K562 (cell line): ENCODE results near the gene ZNF335. TPM values are rescaled to one million over a fixed set of nuclear protein-coding genes. Genes with fewer than 3 reads are reported as not detected.
A peak's percentile ranks its signal among the peaks of the same experiment; 100 is the strongest.

Experiments used
- ATAC-seq: fragments of 200-7000 bp; cut with Tn5 transposase; 3 replicates; pipeline ENCODE4 v1.9.1; 2020; ENCODE audit warnings: moderate library complexity
- BruUV-seq: library from RNA; stranded (reverse); fragments of 400-500 nt; replicated peaks from 2 replicates; lab custom pipeline; 2021; lab: Mats Ljungman, UMichigan
- CTCF ChIA-PET: fragments of 300-600 bp; formaldehyde crosslinking; extraction: SDS; loops from one replicate; lab custom pipeline; 2021; ENCODE audit warnings: low intra/inter-chr PET ratio; lab: Yijun Ruan, JAX
- POLR2A ChIA-PET: fragments of 300-600, 350-650 bp; sonication (Branson Sonifier 250); formaldehyde crosslinking; extraction: SDS; loops from one replicate; lab custom pipeline; 2021; ENCODE audit warnings: antibody characterized with exemption, inconsistent platforms; lab: Yijun Ruan, JAX
- DNase-seq, 4 experiments: peaks; one replicate each; pipeline versions ENCODE4 v3.0.0 to v3.0.0-alpha.2; 2011 to 2018; ENCODE audit warnings: low spot score in 3 of 4, mixed read lengths in 3 of 4; ENCODE audit errors: extremely low read depth in 1 of 4
- FAIRE-seq: peaks from 2 replicates; lab custom pipeline; 2011; peaks lifted over from hg19 to GRCh38; lab: Jason Lieb, UNC
- H2AFZ ChIP-seq: 2 replicates; pipeline ENCODE4 v1.6.0; 2011; ENCODE audit warnings: low read depth, low read length, control low read depth, inconsistent platforms
- H3K27ac ChIP-seq: fragments of 200-600 bp; 3 replicates; pipeline ENCODE4 v1.8.0; 2011; ENCODE audit warnings: low read depth, mild to moderate bottlenecking, control low read depth, inconsistent platforms, low read length, moderate library complexity, mixed read lengths; ENCODE audit errors: extremely low read depth
- H3K27me3 ChIP-seq, 2 experiments: fragments of 300-600 bp in 1 of 2; 2 replicates in 1 of 2; 3 replicates in 1 of 2; pipeline versions ENCODE4 v1.6.0 to v1.8.0; 2011; ENCODE audit warnings: inconsistent platforms in 2 of 2, low read length in 2 of 2, mild to moderate bottlenecking in 1 of 2, mixed read lengths in 1 of 2, moderate library complexity in 1 of 2; ENCODE audit not compliant: control insufficient read depth in 2 of 2, insufficient read depth in 2 of 2
- H3K36me3 ChIP-seq: fragments of 300-600 bp; 3 replicates; pipeline ENCODE4 v1.8.0; 2011; ENCODE audit warnings: mild to moderate bottlenecking, low read length, inconsistent platforms; ENCODE audit not compliant: control insufficient read depth, insufficient read depth
- H3K4me1 ChIP-seq, 2 experiments: fragments of 200-600 bp in 1 of 2; replicated peaks in 1 of 2; 2 replicates in 1 of 2; 3 replicates in 1 of 2; pipeline versions ENCODE4 v1.5.1 to v1.8.0; 2011; ENCODE audit warnings: inconsistent platforms in 2 of 2, low read length in 2 of 2, mild to moderate bottlenecking in 1 of 2, mixed read lengths in 1 of 2, moderate library complexity in 1 of 2; ENCODE audit not compliant: control insufficient read depth in 2 of 2, insufficient read depth in 2 of 2
- H3K4me2 ChIP-seq: 2 replicates; pipeline ENCODE4 v1.6.1; 2011; ENCODE audit warnings: low read length, control low read depth, inconsistent platforms, mixed read lengths; ENCODE audit not compliant: insufficient read depth
- H3K4me3 ChIP-seq: fragments of 200-600 bp; sonication (generic), shearing (Covaris generic); 2 replicates; pipeline ENCODE4 v1.5.1; 2016; ENCODE audit warnings: control low read depth, inconsistent platforms
- H3K79me2 ChIP-seq: fragments of 200-600 bp; 3 replicates; pipeline ENCODE4 v1.8.0; 2011; ENCODE audit warnings: low read length, inconsistent platforms; ENCODE audit not compliant: control insufficient read depth, insufficient read depth
- H3K9ac ChIP-seq, 2 experiments: 2 replicates each; pipeline versions ENCODE4 v1.6.0 to v1.6.1; 2011; ENCODE audit warnings: low read depth in 2 of 2, low read length in 2 of 2, control low read depth in 1 of 2, inconsistent platforms in 1 of 2, mild to moderate bottlenecking in 1 of 2, mixed read lengths in 1 of 2; ENCODE audit not compliant: insufficient read depth in 1 of 2
- H3K9me1 ChIP-seq: one replicate; pipeline ENCODE4 v1.6.0; 2011; ENCODE audit warnings: inconsistent platforms, mild to moderate bottlenecking, low read length, moderate library complexity; ENCODE audit not compliant: control insufficient read depth, insufficient read depth
- H3K9me3 ChIP-seq: replicated peaks from 2 replicates; pipeline ENCODE4 v1.5.1; 2011; ENCODE audit warnings: low read depth, low read length, inconsistent platforms; ENCODE audit not compliant: control insufficient read depth, insufficient read depth
- H4K20me1 ChIP-seq: replicated peaks from 2 replicates; pipeline ENCODE4 v1.6.1; 2011; ENCODE audit warnings: low read length, inconsistent platforms, mixed read lengths; ENCODE audit not compliant: control insufficient read depth, insufficient read depth
- CBFA2T2 ChIP-seq: fragments of 450-650 bp; conservative IDR thresholded peaks from 2 replicates; pipeline ENCODE4 v1.6.1; 2017; ENCODE audit warnings: mild to moderate bottlenecking
- MAZ ChIP-seq, 2 experiments: fragments of 450-650 bp in 1 of 2; sonication (generic) in 1 of 2; formaldehyde crosslinking; IDR thresholded peaks in 1 of 2; conservative IDR thresholded peaks in 1 of 2; 2 replicates each; pipeline versions ENCODE4 v1.4.0 to v1.5.0; 2020; ENCODE audit warnings: mild to moderate bottlenecking in 1 of 2, missing genetic modification reagents in 1 of 2
- RAD51 ChIP-seq: fragments of 450-650 bp; IDR thresholded peaks from 2 replicates; pipeline ENCODE4 v1.7.1; 2016; ENCODE audit warnings: low read depth, mild to moderate bottlenecking, borderline replicate concordance
- TFE3 ChIP-seq: fragments of 450-650 bp; formaldehyde crosslinking; IDR thresholded peaks from 2 replicates; pipeline ENCODE4 v1.4.0; 2020; ENCODE audit warnings: mild to moderate bottlenecking, mixed read lengths
- TOE1 ChIP-seq, 2 experiments: fragments of 450-650 bp in 1 of 2; sonication (generic) in 1 of 2; formaldehyde crosslinking in 1 of 2; IDR thresholded peaks; 2 replicates each; pipeline versions ENCODE4 v1.7.1 to v1.8.0; 2016 to 2022; ENCODE audit warnings: borderline replicate concordance in 2 of 2, mild to moderate bottlenecking in 2 of 2, antibody characterized with exemption in 1 of 2, inconsistent platforms in 1 of 2, low read depth in 1 of 2, missing genetic modification reagents in 1 of 2, moderate library complexity in 1 of 2
- USF2 ChIP-seq: sonication (generic); formaldehyde crosslinking; IDR thresholded peaks from 2 replicates; pipeline ENCODE4 v1.5.0; 2020; ENCODE audit warnings: missing genetic modification reagents
- ZBTB7A ChIP-seq: IDR thresholded peaks from 2 replicates; pipeline ENCODE4 v1.6.1; 2011; ENCODE audit warnings: low read depth, mild to moderate bottlenecking, low read length, moderate library complexity, borderline replicate concordance; ENCODE audit not compliant: control insufficient read depth
- ZKSCAN8 ChIP-seq: fragments of 200-800 bp; sonication (Bioruptor generic); IDR thresholded peaks from 2 replicates; pipeline ENCODE4 v1.6.1; 2016; ENCODE audit warnings: missing genetic modification characterization, missing compliant biosample characterization
- WGBS: fragments of 100-300 bp; shearing (Covaris generic); methylation state at CpG from one replicate; pipeline ENCODE4 v1.1.6; 2016; ENCODE audit warnings: low coverage, mixed read lengths; ENCODE audit not compliant: insufficient coverage; ENCODE audit errors: missing lambda C conversion rate; 5-methylcytosine and 5-hydroxymethylcytosine counted together
- in situ Hi-C: fragments of 300-500 bp; cut with MboI; formaldehyde crosslinking; loops from 4 replicates; pipeline ENCODE4 v1.15.0; 2018; ENCODE audit warnings: inconsistent platforms, mixed read lengths
- intact Hi-C: fragments of 100-400 bp; cut with micrococcal nuclease; formaldehyde crosslinking; loops from 2 replicates; pipeline ENCODE4 v1.14.2; 2022
- polyA plus RNA-seq, 8 experiments: library from polyadenylated mRNA; depleted of rRNA in 4 of 8; stranded (reverse) in 5 of 8; unstranded in 3 of 8; fragments of >200 nt; fragmentation: Nextera tagmentation in 2 of 8; fragmentation: Illumina TruSeq in 1 of 8; extraction: Ambion mirVana in 2 of 8; extraction: Trizol in 1 of 8; gene quantifications; 2 replicates each; pipeline versions ENCODE4 v1.2.1 to v1.2.3, GENCODE V29; 2011 to 2014; ENCODE audit warnings: inconsistent platforms in 1 of 8, missing spikeins in 1 of 8
- total RNA-seq, 7 experiments: library from RNA; depleted of rRNA in 6 of 7; stranded (reverse); fragments of >200 nt in 6 of 7; fragmentation: Illumina TruSeq in 2 of 7; extraction: Trizol in 2 of 7; gene quantifications; 2 replicates each; pipeline versions ENCODE4 v1.2.1 to v1.2.3, GENCODE V29; 2011 to 2021; ENCODE audit warnings: low replicate concordance in 1 of 7

Gene ZNF335
- total and polyA plus RNA-seq, 9 of the 15 experiments (the other 6 are each of a cell fraction or from before 2014, with no cell fraction given): 0.39 to 16.0 (median 7.6) TPM

- H3K36me3 ChIP-seq: no peaks in the 10 kb centered on the region
- ChIA-PET CTCF (interaction anchor here (1.0 kb wide), 1 partner anchor 153 kb away, joined by 3 read pairs; no protein-coding TSS in a partner anchor), POLR2A (interaction anchor here (0.6 kb wide), 1 partner anchor 963 kb away, joined by 3 read pairs; no protein-coding TSS in a partner anchor)
- no peak for DNase-seq
- no peaks in the 10 kb centered on the region for H3K9me1 ChIP-seq
- H3K4me2 ChIP-seq: peak overlapping the region; percentile 84; the same call in 1 of the 2 replicates
- H3K27me3 ChIP-seq: 0 out of 5 replicates have a peak, but pooled peaks cover 0 to 7% of the 10 kb centered on the region in 2 experiments
- 64% methylated on average over 4 of the region's 4 CpGs for WGBS
- TF ChIP-seq RAD51 (peak; percentile 80), ZKSCAN8 (no peak), USF2 (CRISPR knock-in tag) (peak; percentile 47), ZBTB7A (no peak), MAZ (CRISPR knock-in tag; conservative IDR thresholded peaks at IDR 0.05 in 1 of 2, IDR thresholded peaks at IDR 0.05 in 1 of 2) (no peak), TFE3 (CRISPR knock-in tag) (peak; percentile 69), TOE1 (IDR thresholded peaks at IDR 0.05; ENCODE audit: borderline replicate concordance) (0 out of 2 replicates have a peak, but pooled peaks have one; percentile 20), TOE1 (CRISPR knock-in tag; IDR thresholded peaks at IDR 0.05; ENCODE audit: borderline replicate concordance, low read depth) (no peak), CBFA2T2 (0 out of 2 replicates have a peak, but pooled peaks have one; percentile 22)
- H3K4me1 ChIP-seq: peaks cover 14 to 23% of the 10 kb centered on the region in 2 experiments
- H3K4me3 ChIP-seq: no peak overlapping the region
- H3K79me2 ChIP-seq: no peaks in the 10 kb centered on the region
- TSS peak; percentile 66 for BruUV-seq
- intact Hi-C loops (loop anchor here (5.0 kb wide), 2 partner anchors 112 to 152 kb away; no protein-coding TSS in a partner anchor), in situ Hi-C loops (no loop called here)
- H4K20me1 ChIP-seq: no peaks in the 10 kb centered on the region
- ATAC-seq: no peak
- no peaks in the 10 kb centered on the region for H3K9me3 ChIP-seq
- FAIRE-seq: peak; percentile 6
- H3K9ac ChIP-seq: no peak overlapping the region
- H2AFZ ChIP-seq: no peak overlapping the region
- H3K27ac ChIP-seq: no peak overlapping the region
Measured at GRCh38 chr20:46020555-46020954, 48.6 kb upstream of the ZNF335 start.
